Inflammatory macrophage (primary cell): ENCODE results near the gene FNDC11.
A peak's percentile ranks its signal among the peaks of the same experiment; 100 is the strongest.

Experiments used
- DNase-seq, 2 donors: peaks; one replicate each; pipeline ENCODE4 v3.0.0-alpha.2; 2020 to 2022

Gene FNDC11

DNA sequence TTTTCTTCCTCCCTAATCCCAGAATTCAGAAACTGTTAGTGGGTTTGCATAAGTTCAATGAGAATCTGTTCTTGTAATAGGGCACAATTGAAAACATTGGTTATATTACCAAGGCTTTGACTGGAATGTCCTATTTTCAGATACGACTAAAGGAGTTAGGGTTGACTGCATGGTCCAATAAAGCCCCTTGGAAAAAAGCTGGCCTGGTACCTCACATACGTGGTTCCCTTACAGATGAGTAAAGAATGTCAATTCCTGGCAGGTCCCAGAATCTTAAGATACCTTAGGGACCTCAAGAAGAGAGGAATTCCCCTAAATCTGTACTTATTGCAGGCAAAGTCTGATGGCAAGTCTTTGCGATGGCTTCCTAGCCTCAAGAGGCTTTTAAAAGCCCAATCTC is 28.8 kb upstream of the FNDC11 start:
- DNase-seq, result no peak

DNA sequence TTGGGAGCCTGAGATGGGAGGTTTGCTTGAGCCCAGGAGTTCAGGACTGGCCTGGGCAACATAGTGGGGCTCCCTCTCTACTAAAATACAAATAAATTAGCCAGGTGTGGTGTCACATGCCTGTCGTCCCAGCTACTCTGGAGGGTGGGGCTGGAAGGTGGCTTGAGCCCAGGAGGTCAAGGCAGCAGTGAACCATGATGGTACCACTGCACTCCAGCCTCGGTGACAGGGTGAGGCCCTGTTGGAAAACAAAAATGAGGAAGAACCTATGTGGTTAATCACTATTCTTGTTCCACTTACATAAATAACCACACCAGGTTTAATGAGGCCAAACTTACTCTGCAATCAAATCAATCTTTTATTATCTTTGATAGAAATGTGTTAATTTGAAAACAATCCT is 28.0 kb upstream of the FNDC11 start:
- no peak for DNase-seq

DNA sequence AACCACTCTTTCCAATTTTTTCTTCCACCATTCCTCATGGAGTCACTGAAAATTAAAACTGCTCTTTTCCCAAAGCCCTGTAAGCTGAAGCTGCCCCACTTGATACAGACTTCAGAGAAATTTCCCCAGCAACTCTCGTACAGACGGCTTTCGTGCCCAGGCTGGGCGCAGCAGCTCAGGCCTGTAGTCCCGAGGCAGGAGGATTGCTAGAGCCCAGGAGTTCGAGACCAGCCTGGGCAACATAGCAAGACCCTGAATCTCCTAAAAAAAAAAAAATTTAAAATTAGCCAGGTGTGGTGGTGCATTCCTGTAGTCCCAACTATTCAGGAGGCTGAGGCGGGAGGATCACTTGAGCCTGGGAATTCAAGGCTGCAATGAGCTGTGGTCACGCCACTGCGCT is 26.8 kb upstream of the FNDC11 start:
- DNase-seq, result no peak

DNA sequence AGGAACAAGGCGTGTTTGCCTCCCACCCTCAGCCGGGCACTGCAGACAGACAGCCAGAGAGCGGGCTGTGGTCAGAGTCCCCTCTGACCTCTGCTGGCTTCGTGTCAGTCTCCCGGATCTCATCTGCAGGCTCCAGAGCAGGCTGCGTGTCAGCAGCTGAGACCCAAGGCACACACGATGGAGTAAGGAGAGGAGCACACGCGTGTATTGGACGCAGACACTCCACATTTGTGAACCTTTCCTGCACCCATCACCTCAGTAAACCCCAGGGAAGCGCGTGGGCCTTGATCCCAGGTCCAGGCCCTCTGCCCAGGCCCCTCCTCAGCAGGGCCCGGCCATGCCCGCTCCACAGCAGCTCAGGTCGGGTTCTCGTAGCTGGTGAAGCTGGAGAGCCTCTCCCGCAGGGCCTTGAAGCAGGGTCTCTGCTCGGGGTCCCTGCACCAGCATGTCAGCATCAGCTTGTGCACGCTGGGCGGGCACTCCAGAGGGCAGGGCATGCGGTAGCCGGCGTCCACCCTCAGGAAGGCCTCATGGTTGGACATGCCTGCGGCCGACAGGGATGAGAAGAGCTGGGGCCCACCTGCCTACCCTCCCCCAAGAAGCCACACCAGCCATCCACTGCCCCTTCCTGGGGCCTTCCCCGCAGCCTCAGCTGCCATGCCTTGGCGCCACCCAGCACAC is 24.6 kb upstream of the FNDC11 start:
- DNase-seq, result no peak

DNA sequence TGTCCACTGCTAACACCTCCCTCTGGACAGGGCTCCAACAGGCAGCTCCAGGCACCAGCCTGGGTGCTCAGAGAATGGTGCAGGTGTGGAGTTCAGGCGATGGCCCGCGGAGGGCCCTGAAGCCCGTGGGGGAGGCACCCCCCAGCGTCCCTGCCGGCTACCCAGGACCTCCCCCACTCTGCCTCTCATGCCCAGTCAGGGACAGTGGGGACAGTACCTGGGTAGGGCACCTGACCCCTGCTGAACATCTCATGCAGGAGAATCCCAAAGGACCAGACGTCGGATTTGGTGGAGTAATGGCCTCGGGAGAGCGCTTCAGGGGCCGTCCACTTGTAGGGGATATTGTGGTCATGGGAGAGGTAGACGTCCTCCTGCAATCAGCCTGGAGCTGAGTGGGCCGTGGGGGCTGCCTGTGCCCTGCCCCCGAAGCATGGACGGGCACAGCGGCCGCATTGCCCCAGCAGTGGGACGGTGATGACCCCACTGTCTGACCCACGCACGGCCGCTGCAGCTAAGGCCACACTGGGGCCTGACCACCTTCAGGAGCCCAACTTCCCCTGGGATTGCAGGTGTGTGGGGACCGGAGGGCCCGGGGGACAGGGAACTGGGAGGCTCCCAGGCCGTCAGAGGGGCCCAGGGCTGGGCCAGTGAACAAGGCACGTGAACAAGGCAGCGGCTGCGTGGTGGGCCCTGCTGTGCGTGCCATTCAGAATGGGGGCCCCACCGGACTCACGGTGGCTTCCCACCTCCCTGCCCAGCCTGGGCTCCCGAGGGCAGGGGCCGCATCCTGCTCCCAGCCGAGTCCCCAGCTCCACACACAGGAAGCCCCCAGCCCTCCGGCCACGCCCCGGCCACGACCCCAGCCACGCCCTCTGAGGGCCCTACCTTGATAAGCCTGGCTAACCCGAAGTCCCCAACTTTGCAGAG is 23.8 kb upstream of the FNDC11 start:
- DNase-seq, result no peak

DNA sequence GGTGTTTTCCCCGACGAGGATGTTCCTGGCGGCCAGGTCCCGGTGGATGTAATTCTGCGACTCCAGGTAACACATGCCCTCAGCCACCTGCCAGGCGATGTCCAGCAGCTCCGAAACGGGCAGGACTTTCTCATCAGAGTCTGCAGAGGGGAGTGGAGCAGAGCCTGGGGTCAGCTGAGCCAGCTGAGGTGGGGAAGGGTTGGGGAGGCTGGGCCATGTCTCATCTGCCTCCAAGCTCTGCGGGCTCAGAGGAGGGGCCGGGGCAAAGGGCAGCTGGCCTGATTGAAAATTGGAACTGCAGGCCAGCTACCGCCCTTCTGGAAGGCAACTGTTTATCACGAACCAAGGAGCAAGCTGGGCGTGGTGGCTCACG is 23.2 kb upstream of the FNDC11 start:
- no peak for DNase-seq

DNA sequence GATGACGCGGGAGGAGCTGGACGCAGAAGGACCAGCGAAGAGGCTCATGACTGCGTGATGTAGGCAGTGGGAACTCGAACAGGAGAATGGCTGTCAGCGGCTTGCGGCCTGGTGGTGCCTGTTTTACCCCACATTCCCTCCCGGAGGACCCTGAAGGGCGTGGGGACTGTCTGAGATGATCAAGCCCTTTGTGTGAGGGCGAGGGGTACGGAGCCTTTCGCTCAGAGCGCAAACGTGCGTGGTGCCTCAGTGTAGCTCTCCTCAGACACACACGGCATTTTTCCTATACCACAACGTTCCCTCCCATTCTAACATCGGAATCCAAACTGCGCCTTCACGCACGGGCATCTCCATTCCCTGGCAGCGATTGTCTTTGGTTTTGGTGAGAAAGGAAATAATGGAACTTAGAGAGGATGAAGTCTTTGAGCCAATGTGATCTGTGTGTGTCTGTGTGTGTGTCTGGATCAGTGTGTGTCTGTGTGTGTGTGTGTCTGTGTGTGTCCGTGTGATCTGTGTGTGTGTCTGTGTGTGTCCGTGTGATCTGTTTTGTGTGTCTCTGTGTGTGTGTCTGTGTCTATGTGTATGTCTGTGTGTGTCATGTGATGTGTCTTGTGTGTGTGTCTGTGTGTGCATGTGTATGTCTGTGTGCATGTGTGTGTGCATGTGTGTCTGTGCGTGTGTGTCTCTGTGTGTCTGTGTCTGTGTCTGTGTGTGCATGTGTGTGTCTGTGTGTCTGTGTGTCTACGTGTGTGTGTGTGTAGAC is 22.1 kb upstream of the FNDC11 start:
- DNase-seq, result no peak

DNA sequence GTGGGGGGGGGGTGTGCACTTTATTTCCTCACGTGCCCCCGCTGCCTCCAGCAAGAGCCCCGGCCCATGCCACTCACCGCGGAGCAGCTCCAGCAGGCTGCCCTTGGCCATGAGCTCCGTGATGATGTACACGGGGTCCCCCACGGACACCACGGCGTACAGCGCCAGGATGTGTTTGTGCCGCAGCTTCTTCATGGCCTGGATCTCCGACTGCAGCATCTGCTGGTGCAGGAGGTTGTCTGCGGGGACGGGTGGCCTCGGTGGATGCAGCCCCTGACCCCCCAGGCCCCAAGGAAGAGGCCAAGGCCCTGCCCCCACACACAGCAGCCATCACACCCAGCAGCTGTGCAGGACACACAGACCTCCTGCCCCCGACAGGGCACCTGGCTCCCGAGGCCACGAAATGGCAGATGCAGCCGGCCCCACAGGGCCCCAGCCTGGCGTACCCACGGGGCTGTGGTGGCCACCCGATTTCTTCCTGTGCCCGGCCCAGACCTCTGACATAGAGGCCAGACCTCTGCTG is 21.4 kb upstream of the FNDC11 start:
- no peak for DNase-seq

DNA sequence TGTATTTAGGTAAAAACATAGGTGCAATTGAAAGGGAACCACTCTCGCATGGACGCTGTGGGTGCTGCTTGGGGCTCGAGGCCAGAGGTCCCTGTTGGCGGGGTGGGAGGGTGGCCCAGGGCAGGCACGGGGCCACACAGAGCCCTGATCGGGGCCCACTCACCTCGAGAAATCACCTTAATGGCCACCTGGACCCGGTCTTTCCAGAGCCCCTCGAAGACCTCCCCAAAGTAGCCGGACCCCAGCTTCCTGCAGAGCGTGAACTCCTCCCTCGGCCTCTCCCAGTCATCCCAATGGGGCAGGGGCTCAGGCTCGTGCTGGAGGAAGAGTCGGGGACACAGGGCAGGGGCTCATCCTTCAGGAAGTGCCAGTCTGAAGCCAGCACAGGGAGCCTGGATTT is 20.6 kb upstream of the FNDC11 start:
- DNase-seq, result no peak

DNA sequence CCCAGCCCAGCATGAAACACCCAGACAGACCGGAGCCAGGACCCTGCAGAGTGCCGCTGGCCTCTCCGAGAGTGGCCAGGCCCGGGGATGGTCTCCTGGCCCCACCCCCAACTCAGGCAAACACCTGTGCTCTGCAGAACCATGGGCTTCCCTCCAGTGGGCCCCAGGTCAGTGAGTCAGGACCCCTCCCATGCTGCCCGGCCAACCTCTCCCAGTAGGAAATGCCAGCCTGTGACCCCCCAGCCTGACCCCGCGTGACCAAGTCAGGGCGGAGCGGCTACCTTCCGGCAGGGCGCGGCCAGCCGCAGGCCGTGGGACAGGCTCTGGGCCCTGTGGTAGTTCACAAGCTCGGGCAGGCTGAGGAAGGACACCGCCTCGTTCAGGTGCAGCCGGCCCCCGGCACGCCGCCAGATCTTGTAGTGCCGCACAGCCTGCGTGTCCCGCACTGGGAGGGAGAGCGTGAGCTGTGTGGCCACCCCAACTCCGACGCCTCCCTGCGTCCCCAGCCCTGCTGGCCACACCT is 20.0 kb upstream of the FNDC11 start:
- no peak for DNase-seq

DNA sequence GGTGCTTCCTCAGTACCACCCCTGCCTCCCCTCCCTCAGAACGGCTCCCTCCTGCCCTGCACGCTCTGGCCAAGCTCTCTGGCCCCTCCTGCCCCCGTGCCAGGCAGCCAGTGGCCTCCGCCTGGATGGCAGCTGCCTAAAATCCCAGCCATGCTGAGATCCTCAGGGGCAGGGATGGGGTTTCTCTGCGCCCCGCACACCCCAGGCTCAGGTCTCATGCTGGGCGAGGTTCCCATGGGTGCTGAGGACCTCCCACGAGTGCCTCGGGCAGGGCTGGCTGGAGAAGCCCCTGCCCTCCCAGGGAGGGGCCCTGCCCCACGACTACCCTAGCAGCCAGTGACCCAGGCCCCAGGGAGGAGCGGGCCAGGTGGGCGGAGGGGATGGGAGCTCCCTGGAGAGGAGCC is 19.5 kb upstream of the FNDC11 start:
- no peak for DNase-seq

DNA sequence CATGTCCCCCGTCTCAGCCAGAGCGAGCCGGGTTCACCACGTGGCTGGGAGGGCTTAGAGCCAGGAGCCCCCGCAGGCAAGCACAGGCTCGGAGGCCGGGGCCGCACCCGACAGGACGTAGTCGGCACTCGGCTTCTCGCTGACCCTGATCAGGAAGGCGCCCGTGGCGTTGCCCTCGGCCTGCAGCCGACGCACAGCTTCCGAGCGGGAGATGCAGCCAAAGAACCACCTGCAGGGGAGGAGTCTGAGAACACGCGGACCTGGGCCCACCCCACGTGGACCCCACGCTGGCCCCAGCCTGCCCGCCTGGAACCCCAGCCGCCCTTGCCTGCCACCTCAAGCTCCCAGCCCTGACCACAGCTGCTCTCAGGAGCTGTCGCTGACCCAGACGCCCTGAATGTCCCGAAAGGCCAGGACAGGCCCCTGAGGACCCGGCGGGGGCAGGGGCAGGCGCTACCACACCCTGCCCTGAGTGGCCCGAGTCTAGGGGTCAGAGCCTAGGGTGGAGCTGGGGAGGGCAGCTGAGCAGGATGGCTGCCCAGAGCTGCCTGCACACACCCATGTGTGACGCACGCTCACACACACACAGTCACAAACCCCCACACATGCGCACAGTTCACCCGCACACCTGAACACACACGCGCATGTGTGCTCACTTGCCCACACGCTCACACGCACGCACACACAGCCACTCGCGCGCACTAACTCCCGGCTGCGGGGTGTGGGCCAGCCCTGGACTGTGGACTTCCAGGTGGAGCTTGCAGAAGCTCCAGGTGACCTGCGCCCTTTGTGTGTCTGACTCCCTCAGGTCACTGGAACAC is 18.9 kb upstream of the FNDC11 start:
- no peak for DNase-seq

DNA sequence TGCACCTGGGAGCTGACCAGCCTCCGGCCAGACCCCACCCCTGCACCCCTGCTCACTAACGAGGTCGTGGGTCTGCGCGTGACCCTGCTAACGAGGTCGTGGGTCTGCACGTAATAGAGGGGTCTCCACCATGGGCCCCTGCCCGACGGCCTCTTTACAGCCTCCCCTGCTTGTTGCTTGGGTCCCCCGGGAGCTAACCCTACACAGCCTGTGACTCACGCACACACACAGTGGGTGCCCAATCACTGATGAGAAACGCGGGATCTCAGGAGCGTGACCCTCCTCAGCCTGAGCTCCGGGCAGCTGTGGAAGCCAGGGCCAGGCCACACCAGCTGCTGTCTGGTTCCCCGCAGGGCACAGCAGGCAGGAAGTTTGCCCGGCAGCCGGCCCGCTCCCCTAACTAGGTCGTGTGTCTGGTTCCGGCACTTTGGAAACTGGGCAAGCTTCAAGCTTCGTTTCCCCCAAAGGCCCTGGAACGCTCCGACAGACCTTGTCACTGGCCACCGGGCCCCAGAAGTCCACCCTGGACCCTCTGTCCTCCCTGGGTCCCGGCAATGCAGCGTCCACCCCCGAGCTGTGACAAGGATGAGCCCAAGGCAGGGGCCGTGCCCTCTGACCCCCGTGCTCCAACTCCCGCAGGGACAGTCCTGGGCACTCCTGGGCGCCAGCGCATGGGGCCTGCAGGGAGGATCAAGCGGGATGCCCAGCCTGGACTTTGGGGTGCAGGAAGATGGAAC is 17.6 kb upstream of the FNDC11 start:
- DNase-seq, result no peak

DNA sequence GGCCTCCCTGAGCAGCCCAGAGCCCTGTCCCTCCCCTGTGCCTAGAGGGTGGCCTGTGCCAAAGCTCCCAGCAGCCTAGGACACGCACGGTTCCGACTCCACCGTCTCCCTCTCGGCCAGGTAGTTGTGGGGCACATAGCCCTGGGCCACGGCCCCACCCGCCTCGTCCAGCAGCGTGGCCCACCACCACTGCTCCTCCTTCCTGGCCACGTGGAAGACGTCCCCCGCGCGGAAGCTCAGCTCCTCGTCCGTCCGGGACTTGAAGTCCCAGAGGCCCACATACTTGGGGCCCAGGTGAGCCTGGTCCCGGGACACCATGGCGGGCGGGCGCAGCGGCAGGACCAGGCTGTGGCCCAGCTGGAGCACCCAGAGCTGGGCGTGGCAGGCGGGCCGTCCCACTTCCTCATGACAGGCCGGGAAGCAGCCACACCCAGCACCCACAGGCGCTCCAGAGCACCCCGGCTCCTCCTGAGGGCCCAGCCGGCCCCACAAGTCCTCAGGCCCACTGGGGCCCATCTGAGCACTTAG is 16.9 kb upstream of the FNDC11 start, which contains the start of gene PTK6:
PTK6 (minus strand) TSS at position 380 of the 528 bp plus-strand sequence; CDS start at position 318, 62 bp downstream.
- peak; percentile 79 to 89 for DNase-seq

DNA sequence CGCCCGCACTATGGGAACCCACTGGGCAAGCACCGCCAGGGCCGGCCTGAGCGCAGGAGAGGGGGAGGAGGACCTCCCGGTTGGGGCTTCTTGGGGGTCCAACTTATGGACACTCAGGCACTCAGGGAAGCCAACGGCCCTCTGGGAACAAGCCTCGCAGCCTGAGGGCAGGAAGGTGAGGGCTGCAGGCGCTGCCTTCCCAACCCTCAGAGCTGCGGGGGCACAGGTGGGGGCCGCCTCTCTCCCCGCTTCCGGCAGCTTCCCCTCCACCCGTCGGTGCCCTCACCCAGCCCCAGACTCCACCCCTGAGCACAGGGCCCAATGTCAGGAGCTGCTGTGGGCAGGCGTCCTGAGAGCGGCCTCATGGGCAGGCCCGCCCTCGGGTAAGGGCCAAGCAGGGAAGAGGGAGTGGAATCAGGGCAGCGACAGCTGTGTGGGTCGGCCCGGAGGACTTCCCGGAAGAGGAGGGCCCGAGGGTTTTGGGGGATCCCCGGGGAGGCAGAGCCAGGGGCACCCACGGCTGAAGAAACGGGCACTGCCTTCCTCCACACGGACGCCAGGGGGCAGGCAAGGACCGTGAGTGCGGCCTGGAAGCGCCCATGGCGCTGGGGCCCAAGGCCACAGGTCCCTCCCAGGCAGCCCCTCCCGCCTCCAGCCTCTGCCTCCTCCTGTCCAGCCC is 16.3 kb upstream of the FNDC11 start:
- DNase-seq, result peak; percentile 99

DNA sequence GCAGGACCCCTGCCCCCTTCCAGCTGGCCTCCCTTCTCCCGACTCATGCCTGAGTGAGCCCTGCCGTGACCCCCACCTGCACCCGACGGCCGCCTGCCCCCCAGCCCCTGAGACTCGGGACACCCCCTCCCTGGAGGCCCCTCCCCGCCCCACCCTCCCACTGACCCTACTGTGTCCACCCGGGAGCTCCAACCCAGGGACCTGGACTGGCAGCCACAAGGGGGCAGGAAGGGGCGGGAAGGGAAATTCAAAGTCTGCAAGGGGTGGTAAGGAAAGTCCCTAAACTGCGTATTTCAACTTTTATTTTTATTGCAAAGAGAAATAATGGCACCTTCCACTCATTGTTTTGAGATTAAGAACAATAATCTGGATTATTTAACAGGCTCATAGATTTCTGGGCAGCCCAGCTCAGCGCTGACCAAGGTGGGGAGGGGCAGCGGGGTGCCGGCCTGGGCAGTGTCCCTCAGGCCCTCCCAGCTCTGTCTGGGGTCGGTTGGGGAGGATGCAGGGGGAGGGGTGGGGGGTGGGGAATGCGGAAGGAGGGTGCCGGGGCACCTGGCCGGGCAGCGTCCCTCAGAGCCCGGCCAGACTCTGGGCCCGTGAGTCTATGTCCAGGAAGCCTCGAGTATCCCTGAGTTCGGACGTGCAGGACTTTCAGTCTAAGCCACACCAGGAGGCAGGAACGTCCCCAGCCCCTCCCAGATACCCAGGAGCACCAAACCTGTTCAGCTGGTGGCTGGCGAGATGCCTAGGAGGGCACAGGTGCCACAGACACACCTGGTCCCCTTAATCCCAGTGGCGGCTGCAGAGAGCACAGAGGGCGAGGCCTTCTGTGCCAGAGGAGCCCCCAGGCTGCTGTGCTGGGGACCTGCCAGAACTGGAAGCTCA is 15.5 kb upstream of the FNDC11 start:
- DNase-seq, result peak; percentile 16 to 31

DNA sequence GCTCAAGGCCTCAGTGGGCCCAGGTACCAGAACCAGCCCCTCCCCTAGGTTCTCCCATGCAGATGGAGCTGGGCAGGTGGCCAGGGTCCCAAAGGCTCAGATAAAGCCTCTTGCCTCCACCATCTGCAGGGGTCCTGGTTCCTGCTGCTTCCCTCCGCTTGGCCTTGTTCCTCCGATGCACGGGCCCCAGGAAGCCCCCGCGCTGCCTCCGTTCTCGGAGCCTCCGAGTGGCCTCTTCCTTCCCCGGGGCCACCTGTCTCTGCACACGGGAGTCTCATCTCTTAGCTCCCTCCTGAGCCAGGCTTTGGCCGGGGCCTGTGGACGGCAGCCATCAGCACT is 14.9 kb upstream of the FNDC11 start:
- no peak for DNase-seq

DNA sequence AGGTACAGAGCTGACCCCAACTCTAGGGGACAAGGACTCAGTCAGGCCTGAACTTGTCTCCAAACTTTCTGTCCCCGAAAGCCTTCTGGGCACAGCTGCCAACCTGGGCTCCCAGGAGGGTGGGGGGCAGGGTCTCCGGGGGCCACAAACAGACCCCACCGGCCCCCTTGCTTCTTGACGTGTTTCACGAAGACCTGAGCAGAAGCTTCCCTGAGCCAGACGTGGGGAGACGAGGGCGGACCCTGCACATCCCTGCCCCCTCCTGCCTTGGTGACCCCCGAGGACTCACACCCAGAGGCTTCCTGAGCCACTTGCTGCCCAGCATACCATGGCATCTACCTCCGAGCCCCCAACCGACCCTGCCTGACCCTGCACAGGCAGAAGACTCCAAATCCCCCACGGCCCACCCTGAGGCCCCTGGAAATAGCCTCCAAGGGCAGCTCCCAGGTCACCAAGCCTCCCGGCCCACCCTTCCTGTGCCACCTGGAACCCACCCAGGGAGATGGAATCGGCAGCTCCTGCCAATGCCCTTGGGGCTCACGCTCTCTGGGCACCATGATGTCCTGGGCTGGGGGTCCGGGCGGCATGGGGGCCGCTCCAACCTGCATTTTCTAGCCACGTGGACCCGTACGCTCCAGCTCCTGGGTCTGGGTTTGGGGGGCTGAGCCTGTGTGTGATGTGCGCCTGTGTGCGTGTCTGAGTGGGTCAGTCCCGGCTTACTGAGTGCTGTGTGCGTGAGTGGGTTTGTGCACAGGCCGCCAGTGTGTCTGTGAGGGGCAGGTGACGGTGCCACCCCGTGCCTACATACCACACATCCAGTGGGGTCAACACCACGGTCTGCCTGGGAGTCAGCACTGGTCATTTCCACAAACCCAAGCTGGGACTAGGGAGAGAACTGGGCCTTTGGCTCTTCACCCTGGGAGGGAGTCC is 14.3 kb upstream of the FNDC11 start:
- no peak for DNase-seq
